Measurements from ENCODE around the gene LRP1-AS.

The LRP1-AS gene

DNA sequence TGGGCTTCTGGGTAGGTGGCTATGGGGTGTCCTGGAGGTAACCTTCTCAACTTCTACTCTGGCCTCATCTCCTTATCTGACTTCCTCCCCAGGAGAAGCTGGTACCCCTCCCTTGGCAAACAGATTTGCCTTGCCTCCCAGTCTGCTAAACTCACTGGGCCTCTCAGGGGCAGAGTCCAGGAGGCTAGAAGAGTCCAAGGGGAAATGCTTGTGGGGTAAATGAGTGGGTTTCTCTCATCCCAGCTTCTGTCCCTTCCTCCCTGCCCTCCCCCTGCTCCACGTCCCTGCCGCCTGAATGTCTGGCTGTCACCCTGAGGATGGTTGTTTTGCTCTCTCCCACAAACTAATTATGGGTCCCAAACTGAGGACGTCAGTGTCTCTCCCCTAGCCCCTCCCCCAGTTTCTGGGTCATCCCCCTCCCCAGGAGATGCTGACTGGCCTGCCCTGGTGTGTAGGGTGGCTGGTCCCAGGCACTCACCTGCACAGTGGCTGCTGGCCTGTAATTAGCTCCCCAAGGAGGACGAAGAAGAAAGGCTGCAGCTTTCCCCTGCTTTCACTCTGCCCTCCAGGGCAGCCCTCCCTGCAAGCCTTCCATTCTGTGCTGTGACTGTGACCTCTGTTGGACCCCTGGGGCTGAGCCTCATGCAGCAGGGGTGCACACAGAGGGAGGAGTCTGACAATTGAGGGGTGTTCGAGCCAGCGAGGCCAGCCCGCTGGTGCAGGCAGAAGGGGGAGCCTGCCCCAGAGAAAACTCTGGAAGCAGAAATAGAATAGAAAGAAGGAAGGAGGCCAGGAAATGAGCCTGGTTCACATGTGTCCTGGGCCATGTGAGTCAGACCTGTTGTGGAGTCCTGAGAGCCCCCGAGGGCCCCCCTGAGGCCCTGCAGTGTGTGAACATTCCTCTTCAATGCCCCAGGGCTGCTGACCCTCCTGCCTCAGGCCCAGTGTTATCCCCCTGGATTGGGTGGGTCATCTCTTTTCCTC lies at the start of gene LRP1-AS:
Gene LRP1-AS (minus strand): TSS at position 659 of the 984 bp plus-strand sequence.
- no peak for DNase-seq (ENCODE audit: low spot score)

DNA sequence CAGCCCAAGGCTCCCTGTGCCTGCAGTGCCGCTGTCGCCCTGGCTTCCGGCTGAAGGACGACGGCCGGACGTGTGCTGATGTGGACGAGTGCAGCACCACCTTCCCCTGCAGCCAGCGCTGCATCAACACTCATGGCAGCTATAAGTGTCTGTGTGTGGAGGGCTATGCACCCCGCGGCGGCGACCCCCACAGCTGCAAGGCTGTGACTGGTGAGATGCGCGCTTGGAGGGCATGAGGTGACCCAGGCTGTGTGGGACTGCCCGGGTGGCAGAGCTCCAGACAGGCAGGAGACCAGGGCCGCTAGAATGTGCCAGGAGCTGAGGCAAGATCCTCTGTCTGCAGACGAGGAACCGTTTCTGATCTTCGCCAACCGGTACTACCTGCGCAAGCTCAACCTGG lies 49.5 kb upstream of the LRP1-AS start:
- DNase-seq (ENCODE audit: low spot score): no peak

DNA sequence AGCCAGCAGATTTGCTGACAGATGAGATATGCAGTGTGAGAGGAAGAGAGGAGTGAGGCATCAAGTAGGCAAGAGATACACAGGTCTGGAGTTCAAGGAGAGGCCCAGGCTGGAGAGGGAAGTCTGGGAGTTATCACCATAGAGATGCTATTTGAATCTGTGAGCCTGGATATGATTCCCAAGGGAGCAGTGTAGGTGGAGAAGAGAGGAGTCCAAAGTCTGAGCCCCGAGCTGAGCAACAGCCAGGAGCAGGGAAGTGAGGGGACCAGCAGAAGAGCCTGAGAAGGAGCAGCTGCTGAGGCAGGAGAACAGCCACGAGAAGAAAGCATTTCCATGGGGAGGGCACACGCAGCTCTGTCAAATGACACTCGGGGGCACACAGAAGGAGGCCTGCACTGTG lies 49.0 kb upstream of the LRP1-AS start:
- no peak for DNase-seq (ENCODE audit: low spot score)

DNA sequence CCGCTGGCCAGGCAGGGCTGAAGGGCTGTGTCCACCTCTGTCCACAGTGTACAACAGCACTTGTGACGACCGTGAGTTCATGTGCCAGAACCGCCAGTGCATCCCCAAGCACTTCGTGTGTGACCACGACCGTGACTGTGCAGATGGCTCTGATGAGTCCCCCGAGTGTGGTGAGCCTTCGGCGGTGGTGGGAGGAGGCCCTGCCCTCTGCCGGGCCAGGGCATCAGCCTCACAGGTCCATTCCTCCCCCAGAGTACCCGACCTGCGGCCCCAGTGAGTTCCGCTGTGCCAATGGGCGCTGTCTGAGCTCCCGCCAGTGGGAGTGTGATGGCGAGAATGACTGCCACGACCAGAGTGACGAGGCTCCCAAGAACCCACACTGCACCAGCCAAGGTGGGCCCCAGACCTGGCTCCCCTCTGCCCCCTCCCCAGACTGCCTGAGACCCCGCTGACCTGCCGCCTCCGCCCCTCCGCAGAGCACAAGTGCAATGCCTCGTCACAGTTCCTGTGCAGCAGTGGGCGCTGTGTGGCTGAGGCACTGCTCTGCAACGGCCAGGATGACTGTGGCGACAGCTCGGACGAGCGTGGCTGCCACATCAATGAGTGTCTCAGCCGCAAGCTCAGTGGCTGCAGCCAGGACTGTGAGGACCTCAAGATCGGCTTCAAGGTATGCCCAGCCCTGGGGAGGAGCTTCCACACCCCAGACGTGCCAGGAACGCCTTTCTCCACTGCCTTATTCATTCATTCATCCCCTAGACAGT lies 48.4 kb upstream of the LRP1-AS start:
- DNase-seq (ENCODE audit: low spot score): no peak

- no peak for DNase-seq (ENCODE audit: low spot score)
Measured at GRCh38 chr12:57195186-57195585, 47.8 kb upstream of the LRP1-AS start.

GRCh38 chr12:57194253-57194652 lies 46.8 kb upstream of the LRP1-AS start:
- DNase-seq (ENCODE audit: low spot score): no peak

- DNase-seq (ENCODE audit: low spot score): no peak
Measured at GRCh38 chr12:57193706-57194245, 46.4 kb upstream of the LRP1-AS start.

DNA sequence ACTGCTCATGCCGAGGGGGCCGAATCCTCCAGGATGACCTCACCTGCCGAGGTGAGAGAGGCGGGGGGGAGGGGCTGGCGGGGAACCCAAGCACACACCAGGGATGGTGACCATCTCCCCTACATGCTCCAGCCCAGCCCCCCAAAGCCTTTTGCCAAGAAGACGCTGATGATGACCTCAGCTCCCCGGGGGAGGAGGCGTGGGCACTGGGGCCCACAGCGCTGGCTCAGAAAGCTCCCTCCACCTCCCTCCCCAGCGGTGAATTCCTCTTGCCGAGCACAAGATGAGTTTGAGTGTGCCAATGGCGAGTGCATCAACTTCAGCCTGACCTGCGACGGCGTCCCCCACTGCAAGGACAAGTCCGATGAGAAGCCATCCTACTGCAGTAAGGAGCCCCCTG lies 45.5 kb upstream of the LRP1-AS start:
- DNase-seq (ENCODE audit: low spot score): no peak

DNA sequence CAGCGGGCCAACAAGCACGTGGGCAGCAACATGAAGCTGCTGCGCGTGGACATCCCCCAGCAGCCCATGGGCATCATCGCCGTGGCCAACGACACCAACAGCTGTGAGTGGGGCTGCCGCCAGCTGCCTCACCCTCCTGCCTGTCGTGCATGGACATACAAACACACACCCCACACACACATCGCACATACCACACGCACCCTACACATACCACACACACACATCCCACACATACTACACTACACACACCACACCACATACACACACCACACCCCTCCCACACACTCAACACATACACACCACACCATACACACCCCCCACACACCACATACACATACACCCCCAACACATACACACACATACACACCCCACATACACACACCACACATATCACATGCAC lies 44.0 kb upstream of the LRP1-AS start:
- no peak for DNase-seq (ENCODE audit: low spot score)

GRCh38 chr12:57190821-57191220 lies 43.4 kb upstream of the LRP1-AS start:
- DNase-seq (ENCODE audit: low spot score): no peak

DNA sequence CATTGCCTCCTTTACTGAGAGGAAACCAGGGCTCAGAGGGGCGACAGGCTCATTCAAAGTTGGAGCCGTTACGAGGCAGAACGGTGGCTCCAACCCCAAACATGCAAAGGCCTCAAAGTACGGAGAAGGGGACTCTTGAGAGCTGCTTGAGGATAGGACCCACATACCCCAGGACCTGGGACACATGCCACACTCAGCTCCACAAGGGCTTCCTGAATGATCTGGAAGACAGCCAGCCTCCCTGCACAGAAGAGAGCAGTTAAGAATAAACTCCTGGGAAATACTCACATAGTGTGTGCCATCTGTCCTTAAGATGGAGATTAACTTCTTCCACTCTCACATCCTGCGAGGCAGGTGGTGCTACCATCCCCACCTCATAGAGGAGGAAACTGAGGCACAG lies 42.6 kb upstream of the LRP1-AS start:
- peak; percentile 25 for DNase-seq (ENCODE audit: low spot score)

GRCh38 chr12:57188090-57188425 lies 40.6 kb upstream of the LRP1-AS start:
- no peak for DNase-seq (ENCODE audit: low spot score)

DNA sequence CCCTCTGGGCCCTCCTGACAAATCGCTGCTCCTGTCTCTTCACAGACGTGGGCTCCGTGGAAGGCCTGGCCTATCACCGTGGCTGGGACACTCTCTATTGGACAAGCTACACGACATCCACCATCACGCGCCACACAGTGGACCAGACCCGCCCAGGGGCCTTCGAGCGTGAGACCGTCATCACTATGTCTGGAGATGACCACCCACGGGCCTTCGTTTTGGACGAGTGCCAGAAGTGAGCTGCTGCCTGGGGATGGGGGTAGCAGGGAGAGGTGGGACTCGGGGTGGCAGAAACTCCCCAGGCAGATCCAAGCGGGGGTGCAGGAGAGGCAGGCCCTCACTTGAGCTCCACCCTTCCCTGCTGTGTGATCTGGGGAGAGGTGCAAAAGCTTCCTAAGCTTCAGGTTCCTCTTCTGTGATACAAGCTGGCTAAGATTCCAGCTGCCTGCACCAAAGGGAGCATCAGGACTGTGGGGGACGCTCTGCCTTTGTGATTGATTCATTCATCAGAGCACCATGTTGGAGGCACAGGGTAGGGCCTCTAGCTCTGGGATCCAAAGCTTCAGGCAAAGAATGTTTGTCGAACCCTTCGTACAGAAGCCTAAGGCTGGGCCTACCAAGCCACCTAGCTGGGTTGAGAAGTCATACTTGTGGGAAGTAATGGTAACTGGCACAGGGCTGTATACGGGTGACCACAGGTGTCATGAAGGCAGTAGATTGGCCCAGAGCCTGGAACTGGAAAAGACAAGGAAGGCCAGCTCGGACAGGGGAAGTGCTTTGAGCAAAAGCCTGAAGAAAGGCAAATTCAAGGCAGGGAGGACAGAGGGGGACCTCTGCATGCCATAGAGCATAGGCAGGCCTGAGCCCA lies 40.0 kb upstream of the LRP1-AS start:
- no peak for DNase-seq (ENCODE audit: low spot score)

GRCh38 chr12:57185906-57186508 lies 38.6 kb upstream of the LRP1-AS start:
- no peak for DNase-seq (ENCODE audit: low spot score)

GRCh38 chr12:57185403-57185802 lies 38.0 kb upstream of the LRP1-AS start:
- no peak for DNase-seq (ENCODE audit: low spot score)

DNA sequence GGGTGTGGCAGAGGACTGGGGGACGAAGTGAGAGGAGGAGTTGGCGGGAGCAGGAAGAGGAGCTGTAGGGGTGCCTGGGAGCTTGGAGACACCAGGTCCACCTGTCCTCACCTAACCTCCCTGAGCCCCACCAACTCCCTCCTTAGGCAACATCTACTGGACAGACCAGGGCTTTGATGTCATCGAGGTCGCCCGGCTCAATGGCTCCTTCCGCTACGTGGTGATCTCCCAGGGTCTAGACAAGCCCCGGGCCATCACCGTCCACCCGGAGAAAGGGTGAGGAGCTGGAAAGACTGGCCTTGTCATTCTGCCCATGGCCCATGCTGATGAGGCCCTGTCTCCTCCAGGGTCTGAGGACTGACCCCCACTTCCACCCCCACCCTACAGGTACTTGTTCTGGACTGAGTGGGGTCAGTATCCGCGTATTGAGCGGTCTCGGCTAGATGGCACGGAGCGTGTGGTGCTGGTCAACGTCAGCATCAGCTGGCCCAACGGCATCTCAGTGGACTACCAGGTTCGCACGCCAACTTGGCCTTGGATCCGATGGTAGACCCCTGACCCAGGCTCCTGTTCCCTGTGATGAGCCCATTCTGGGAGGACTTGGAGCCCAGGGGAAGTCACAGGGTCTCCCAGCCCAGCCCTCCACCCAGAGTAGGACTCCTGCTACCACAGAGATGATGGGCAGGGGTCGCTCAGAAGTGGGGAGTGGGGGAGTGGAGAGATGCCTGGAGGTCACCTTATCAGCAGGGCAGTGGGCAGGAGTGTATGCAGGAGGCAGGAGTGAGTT lies 36.7 kb upstream of the LRP1-AS start:
- no peak for DNase-seq (ENCODE audit: low spot score)

DNA sequence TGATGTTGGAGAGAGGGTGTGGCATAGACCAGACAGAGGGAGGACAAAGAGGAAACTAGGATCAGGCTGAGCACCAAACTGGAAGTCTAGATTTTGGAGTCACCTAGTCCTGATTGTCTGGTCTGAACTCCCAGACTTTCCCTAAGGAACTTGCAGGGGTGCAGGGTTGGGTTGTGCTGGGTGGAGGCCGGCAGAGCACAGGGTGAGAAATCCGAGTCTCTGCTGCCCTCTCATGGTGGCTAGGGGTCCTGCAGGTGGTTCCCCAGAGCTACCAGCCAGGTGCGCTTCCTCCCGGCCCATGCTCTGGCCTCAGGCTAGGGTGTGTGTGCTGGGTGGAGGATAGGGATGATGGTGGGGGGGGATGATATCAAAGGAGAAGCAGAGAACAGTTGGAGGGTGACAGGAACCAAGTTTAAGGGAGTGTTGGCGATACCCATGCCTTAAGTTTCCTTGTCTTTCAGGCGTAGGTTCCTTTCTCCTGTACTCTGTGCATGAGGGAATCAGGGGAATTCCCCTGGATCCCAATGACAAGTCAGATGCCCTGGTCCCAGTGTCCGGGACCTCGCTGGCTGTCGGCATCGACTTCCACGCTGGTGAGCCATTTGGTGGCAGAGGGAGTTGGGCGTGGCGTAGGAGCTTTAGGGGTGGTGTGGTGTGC lies 35.6 kb upstream of the LRP1-AS start:
- DNase-seq (ENCODE audit: low spot score): peak; percentile 30

- DNase-seq (ENCODE audit: low spot score): no peak
Measured at GRCh38 chr12:57181561-57182155, 34.2 kb upstream of the LRP1-AS start.

DNA sequence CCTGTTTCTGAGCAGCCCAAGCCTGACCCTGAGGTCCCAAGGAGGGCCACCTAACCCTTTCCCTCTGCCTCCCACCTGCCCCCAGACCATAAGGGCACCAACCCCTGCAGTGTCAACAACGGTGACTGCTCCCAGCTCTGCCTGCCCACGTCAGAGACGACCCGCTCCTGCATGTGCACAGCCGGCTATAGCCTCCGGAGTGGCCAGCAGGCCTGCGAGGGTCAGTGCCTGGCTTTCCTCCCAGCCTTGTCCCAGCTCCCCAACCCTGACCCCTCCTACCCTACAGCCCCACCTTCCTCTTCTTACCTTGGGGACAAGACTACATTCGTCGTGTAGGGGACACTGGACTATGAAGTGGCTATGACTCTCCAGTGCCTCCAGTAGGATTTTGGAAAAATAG lies 33.7 kb upstream of the LRP1-AS start:
- DNase-seq (ENCODE audit: low spot score): no peak
